Erythroblast (primary cell): Measurements from ENCODE around the gene MME.

Source experiments
- GATA1 ChIP-seq: IDR thresholded peaks from 2 replicates; pipeline ENCODE4 v1.6.1; 2011; ENCODE audit warnings: low read depth, mild to moderate bottlenecking, control low read depth, low read length, moderate library complexity
- POLR2A ChIP-seq: IDR thresholded peaks from 2 replicates; pipeline ENCODE4 v1.6.1; 2011; ENCODE audit warnings: mild to moderate bottlenecking, low read length

- TF ChIP-seq POLR2A (no peak), GATA1 (no peak)
Observed at GRCh38 chr3:155189478-155189877, 109.4 kb downstream of the MME start.
